HG03342 (cell line): Measurements from ENCODE around the gene SLC27A5.
"Not testable (repeated sequence)": the region's sequence is repeated elsewhere in the genome, so short reads cannot be mapped to it uniquely, and the experiment has no call there.

Source experiments
- ATAC-seq: cut with Tn5 transposase; IDR thresholded peaks from one replicate; pipeline ENCODE4 v1.9.1; 2021; ENCODE audit warnings: mild to moderate bottlenecking, moderate library complexity; ENCODE audit not compliant: unreplicated experiment

SLC27A5 gene

GRCh38 chr19:58471736-58472135 is 40.1 kb downstream of the SLC27A5 start:
- no peak for ATAC-seq

- ATAC-seq: not testable (repeated sequence)
These were observed 40.8 kb downstream of the SLC27A5 start for GRCh38 chr19:58470837-58471543.

- no peak for ATAC-seq
These were observed 42.4 kb downstream of the SLC27A5 start for GRCh38 chr19:58469241-58470013.

- ATAC-seq: no peak
These were observed 43.5 kb downstream of the SLC27A5 start for GRCh38 chr19:58468216-58468839.

- peak; percentile 89 for ATAC-seq
These were observed 44.8 kb downstream of the SLC27A5 start, which contains the start of gene ZNF324 for GRCh38 chr19:58466760-58467589. TSS of gene ZNF324 (plus strand) at chr19:58467080. CDS start at chr19:58469186, 2,106 bp downstream.

- ATAC-seq: no peak
These were observed 45.6 kb downstream of the SLC27A5 start for GRCh38 chr19:58466089-58466759.

- ATAC-seq: no peak
These were observed 51.8 kb downstream of the SLC27A5 start for GRCh38 chr19:58460039-58460438.

GRCh38 chr19:58456111-58456510 is 55.7 kb downstream of the SLC27A5 start:
- ATAC-seq: no peak

- ATAC-seq: no peak
These were observed 56.5 kb downstream of the SLC27A5 start for GRCh38 chr19:58455306-58455705.

GRCh38 chr19:58453743-58454142 is 58.0 kb downstream of the SLC27A5 start:
- no peak for ATAC-seq

GRCh38 chr19:58451358-58452101 is 60.3 kb downstream of the SLC27A5 start, which contains the start of gene ZNF324B:
TSS of gene ZNF324B (plus strand) at chr19:58451622. CDS start at chr19:58453702, 2,080 bp downstream.
- peak; percentile 94 for ATAC-seq

GRCh38 chr19:58450856-58451357 is 60.9 kb downstream of the SLC27A5 start:
- no peak for ATAC-seq

- ATAC-seq: not testable (repeated sequence)
These were observed 61.8 kb downstream of the SLC27A5 start for GRCh38 chr19:58449980-58450379.

- not testable (repeated sequence) for ATAC-seq
These were observed 62.9 kb downstream of the SLC27A5 start for GRCh38 chr19:58448860-58449259.
